Measurements from ENCODE around the gene POFUT2.

POFUT2 gene

GRCh38 chr21:45246386-45247320 lies 41.0 kb downstream of the POFUT2 start:
- no peak for DNase-seq

- no peak for DNase-seq
Measured at GRCh38 chr21:45244799-45245340, 42.8 kb downstream of the POFUT2 start.

GRCh38 chr21:45243603-45244002 lies 44.1 kb downstream of the POFUT2 start:
- DNase-seq: no peak

- DNase-seq: no peak
Measured at GRCh38 chr21:45241357-45241756, 46.3 kb downstream of the POFUT2 start.

- DNase-seq: no peak
Measured at GRCh38 chr21:45237401-45237800, 50.3 kb downstream of the POFUT2 start.

- DNase-seq: no peak
Measured at GRCh38 chr21:45236481-45236880, 51.2 kb downstream of the POFUT2 start.

GRCh38 chr21:45235488-45235887 lies 52.2 kb downstream of the POFUT2 start:
- no peak for DNase-seq

GRCh38 chr21:45234965-45235364 lies 52.7 kb downstream of the POFUT2 start:
- DNase-seq: no peak

GRCh38 chr21:45234127-45234526 lies 53.6 kb downstream of the POFUT2 start:
- DNase-seq: no peak

- no peak for DNase-seq
Measured at GRCh38 chr21:45231705-45232104, 56.0 kb downstream of the POFUT2 start.

- no peak for DNase-seq
Measured at GRCh38 chr21:45228656-45229240, 58.9 kb downstream of the POFUT2 start.

GRCh38 chr21:45228171-45228641 lies 59.5 kb downstream of the POFUT2 start:
- DNase-seq: peak; percentile 42

- no peak for DNase-seq
Measured at GRCh38 chr21:45227735-45228134, 60.0 kb downstream of the POFUT2 start.

- DNase-seq: no peak
Measured at GRCh38 chr21:45226540-45227326, 61.0 kb downstream of the POFUT2 start.

GRCh38 chr21:45225741-45226327 lies 61.9 kb downstream of the POFUT2 start:
- DNase-seq: no peak

GRCh38 chr21:45225041-45225740 lies 62.5 kb downstream of the POFUT2 start:
- no peak for DNase-seq

GRCh38 chr21:45224189-45224938 lies 63.3 kb downstream of the POFUT2 start:
- no peak for DNase-seq

- DNase-seq: no peak
Measured at GRCh38 chr21:45223236-45224185, 64.2 kb downstream of the POFUT2 start.

GRCh38 chr21:45222001-45222400 lies 65.7 kb downstream of the POFUT2 start:
- DNase-seq: no peak
